GM12864 (cell line): ENCODE results near the gene ABCA9.

Source experiments
- DNase-seq: peaks from one replicate; pipeline ENCODE4 v3.0.0-alpha.2; 2011; ENCODE audit warnings: low read depth
- H3K4me3 ChIP-seq: 2 replicates; pipeline ENCODE4 v1.5.1; 2011; ENCODE audit warnings: mild to moderate bottlenecking, low read depth, low read length, control low read depth
- TF ChIP-seq, protein P1 (sequence below): IDR thresholded peaks from 2 replicates; pipeline ENCODE4 v1.5.1; 2011; ENCODE audit warnings: low read depth, mild to moderate bottlenecking, moderate library complexity, low read length, control low read depth, inconsistent platforms; ENCODE audit errors: missing control alignments

The ABCA9 gene

DNA sequence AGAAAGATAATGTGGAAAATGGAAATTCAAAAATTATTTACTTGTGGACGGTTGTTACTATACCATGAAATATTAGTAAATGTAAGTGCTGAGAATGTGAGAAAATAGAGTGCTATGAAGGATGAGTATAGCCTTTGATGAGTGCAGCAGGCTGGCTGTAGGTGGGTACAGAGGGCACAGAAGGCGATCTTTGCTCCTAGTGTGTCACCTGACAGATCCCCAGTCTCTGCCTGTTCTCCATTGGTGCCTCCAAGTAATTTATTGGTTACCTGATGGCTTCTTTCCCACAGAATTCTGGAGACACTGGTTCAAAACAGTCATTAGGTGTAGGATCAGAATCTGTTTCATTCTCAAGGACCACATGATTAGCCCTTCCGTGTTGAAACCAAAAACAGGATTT is 28.9 kb downstream of the ABCA9 start:
- DNase-seq = no peak
- TF ChIP-seq, protein P1, sequence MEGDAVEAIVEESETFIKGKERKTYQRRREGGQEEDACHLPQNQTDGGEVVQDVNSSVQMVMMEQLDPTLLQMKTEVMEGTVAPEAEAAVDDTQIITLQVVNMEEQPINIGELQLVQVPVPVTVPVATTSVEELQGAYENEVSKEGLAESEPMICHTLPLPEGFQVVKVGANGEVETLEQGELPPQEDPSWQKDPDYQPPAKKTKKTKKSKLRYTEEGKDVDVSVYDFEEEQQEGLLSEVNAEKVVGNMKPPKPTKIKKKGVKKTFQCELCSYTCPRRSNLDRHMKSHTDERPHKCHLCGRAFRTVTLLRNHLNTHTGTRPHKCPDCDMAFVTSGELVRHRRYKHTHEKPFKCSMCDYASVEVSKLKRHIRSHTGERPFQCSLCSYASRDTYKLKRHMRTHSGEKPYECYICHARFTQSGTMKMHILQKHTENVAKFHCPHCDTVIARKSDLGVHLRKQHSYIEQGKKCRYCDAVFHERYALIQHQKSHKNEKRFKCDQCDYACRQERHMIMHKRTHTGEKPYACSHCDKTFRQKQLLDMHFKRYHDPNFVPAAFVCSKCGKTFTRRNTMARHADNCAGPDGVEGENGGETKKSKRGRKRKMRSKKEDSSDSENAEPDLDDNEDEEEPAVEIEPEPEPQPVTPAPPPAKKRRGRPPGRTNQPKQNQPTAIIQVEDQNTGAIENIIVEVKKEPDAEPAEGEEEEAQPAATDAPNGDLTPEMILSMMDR = no peak
- no peak overlapping the region for H3K4me3 ChIP-seq

DNA sequence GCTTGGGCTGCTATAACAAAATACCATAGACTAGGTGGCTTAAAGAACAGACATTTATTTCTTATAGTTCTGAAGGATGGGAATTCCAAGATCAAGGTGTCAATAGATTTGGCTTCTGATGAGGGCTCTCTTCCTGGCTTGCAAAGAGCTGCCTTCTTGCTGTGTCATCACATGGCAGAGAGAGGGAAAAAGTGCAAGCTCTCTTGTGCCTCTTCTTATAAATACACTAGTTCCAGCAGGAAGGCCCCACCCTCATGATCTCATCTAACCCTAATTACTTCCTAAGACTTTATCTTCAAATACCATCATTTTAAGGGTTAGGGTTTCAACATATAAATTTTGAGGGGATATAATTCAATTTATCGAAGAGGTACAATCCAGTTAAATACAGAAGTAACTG is 30.6 kb downstream of the ABCA9 start:
- H3K4me3 ChIP-seq = no peak overlapping the region
- TF ChIP-seq, protein P1 = no peak
- no peak for DNase-seq

DNA sequence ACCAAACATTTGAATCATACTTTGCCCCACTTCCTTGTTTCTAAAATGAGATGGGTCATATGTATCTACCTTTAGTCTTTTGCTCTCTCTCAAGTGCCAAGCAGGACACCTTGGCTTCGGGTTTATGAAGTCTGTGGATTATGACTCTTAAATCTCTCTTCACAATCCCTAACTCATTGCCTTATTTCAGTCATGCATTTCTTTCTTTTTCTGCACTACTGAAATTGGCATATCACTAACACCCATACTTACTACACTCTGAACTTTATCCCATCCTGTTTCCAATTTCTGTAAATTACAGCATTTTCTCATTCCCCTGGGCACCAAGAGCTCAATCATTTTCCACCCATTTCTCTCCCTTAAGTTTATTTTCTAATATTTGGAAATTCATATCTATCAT is 42.0 kb downstream of the ABCA9 start:
- no peak for DNase-seq
- no peak overlapping the region for H3K4me3 ChIP-seq
- TF ChIP-seq, protein P1 = no peak

DNA sequence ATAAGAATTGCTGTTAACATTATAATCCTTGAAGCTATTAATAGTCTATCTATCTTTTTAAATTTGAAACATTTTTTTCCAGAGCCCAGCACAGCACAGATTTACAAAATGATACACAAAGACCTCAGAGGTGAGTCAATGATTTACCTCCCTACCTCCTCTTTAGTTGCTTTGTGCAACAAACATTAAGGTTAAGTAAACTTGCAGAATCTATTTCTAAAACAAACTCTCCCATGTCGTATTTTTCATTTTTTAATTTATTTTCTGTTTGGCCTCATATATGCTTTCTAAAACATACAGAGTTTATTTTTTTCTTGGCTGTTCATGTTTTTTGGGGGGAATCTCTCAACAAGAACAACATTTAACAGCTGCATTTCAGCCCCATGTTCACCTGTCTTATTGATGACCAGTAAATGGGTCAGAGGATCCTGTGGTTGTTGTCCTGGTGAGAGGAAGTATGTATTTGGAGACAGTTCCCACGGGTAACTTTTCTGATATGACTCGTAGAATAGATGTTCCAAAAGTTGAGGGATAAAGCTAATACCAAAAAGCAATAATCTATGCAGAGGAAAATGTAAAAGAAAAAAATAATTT is 42.6 kb downstream of the ABCA9 start:
- no peak overlapping the region for H3K4me3 ChIP-seq
- TF ChIP-seq, protein P1 = no peak
- no peak for DNase-seq

DNA sequence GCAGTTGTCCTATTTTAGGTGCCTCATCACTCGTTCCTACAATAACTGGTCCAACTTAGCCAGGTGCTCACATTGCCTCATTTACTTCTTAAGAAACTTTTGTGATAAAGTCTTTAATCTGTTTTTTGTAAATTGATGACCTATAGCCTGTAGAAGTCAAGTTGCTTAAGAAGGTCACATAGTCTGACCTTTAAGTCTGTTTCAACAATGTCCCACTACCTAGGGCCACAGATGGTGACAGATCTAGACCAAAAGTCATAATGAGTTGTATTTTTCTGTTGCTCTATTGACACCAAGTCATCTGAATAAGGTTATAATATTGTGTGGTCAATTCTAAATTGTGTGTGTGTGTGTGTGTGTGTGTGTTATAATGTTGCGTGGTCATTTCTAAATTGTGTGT is 45.1 kb downstream of the ABCA9 start:
- H3K4me3 ChIP-seq = no peak overlapping the region
- TF ChIP-seq, protein P1 = no peak
- no peak for DNase-seq

DNA sequence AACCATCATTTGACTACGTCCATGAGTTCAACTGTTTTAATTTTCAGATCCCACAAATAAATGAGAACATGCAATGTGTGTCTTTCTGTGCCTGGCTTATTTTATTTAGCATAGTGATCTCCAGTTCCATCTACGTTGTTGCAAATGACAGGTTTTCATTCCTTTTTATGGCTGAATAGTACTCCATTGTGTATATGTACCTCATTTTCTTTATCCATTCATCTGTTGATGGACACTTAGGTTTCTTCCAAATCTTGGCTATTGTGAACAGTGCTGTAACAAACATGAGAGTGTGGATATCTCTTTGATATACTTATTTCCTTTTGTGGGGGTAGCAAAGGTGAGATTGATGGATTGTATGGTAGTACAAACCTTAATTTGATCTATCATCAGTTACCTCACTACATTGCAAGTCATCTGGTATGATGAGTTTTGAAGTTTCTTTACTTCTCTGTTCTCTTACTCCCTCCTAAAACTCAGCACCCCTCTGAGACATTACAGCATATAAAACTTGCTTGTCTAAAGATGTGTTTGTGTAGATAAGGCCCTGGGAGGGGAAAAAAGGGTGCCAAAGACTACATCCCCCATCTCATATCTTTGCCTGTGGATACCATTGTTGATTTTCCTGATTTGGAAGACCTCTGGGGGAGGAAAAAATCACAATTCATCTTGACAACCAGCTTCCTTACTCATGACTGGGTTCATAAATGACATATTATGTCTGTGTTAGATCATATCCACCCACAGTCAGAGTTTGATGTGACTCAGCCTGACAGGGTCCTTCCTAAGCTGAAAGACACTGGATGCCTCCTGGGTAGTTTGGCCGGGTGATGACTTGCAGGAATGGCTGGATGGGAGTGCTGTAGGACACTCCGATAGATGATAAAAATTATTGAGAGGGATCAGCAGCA is 47.6 kb downstream of the ABCA9 start:
- TF ChIP-seq, protein P1 = no peak
- no peak for DNase-seq
- H3K4me3 ChIP-seq = no peak overlapping the region
